Activated naive CD8-positive, alpha-beta T cell (primary cell): ENCODE results near the gene KCTD8.
"Not testable (repeated sequence)": the region's sequence is repeated elsewhere in the genome, so short reads cannot be mapped to it uniquely, and the experiment has no call there.

ENCODE experiments used
- H3K27ac Mint-ChIP-seq: one replicate; pipeline ENCODE4 v1.8.0; 2021; ENCODE audit warnings: mixed read lengths
- H3K27me3 Mint-ChIP-seq: one replicate; pipeline ENCODE4 v1.8.0; 2021; ENCODE audit warnings: mixed read lengths
- H3K36me3 Mint-ChIP-seq: one replicate; pipeline ENCODE4 v1.8.0; 2021; ENCODE audit warnings: mixed read lengths
- H3K4me1 Mint-ChIP-seq: one replicate; pipeline ENCODE4 v1.8.0; 2021; ENCODE audit warnings: low read depth, mixed read lengths
- H3K4me3 Mint-ChIP-seq: one replicate; pipeline ENCODE4 v1.8.0; 2021; ENCODE audit warnings: mild to moderate bottlenecking, mixed read lengths
- H3K9me3 Mint-ChIP-seq: one replicate; pipeline ENCODE4 v1.8.0; 2021; ENCODE audit warnings: low read depth, mixed read lengths

Gene KCTD8

GRCh38 chr4:44235897-44236296, 212.7 kb downstream of the KCTD8 start:
- Mint-ChIP-seq H3K27ac (no peak overlapping the region), H3K27me3 (no peaks in the 10 kb centered on the region), H3K4me3 (no peak overlapping the region), H3K9me3 (peaks cover 10% of the 10 kb centered on the region), H3K4me1 (no peaks in the 10 kb centered on the region), H3K36me3 (no peaks in the 10 kb centered on the region)

- Mint-ChIP-seq H3K4me1 (no peaks in the 10 kb centered on the region), H3K36me3 (no peaks in the 10 kb centered on the region), H3K9me3 (peaks cover 6% of the 10 kb centered on the region), H3K4me3 (no peak overlapping the region), H3K27me3 (no peaks in the 10 kb centered on the region), H3K27ac (no peak overlapping the region)
Measured at GRCh38 chr4:44232262-44232661, 216.3 kb downstream of the KCTD8 start.

- H3K4me3 Mint-ChIP-seq, result no peak overlapping the region
- H3K27me3 Mint-ChIP-seq, result no peaks in the 10 kb centered on the region
- H3K27ac Mint-ChIP-seq, result no peak overlapping the region
- no peaks in the 10 kb centered on the region for H3K36me3 Mint-ChIP-seq
- H3K4me1 Mint-ChIP-seq, result no peaks in the 10 kb centered on the region
- no peaks in the 10 kb centered on the region for H3K9me3 Mint-ChIP-seq
Measured at GRCh38 chr4:44231006-44231405, 217.6 kb downstream of the KCTD8 start.

- no peak overlapping the region for H3K4me3 Mint-ChIP-seq
- H3K36me3 Mint-ChIP-seq, result no peaks in the 10 kb centered on the region
- no peak overlapping the region for H3K27ac Mint-ChIP-seq
- no peaks in the 10 kb centered on the region for H3K27me3 Mint-ChIP-seq
- peaks cover 6% of the 10 kb centered on the region for H3K9me3 Mint-ChIP-seq
- H3K4me1 Mint-ChIP-seq, result no peaks in the 10 kb centered on the region
Measured at GRCh38 chr4:44228326-44228725, 220.3 kb downstream of the KCTD8 start.

GRCh38 chr4:44221407-44221806, 227.2 kb downstream of the KCTD8 start:
- Mint-ChIP-seq H3K27ac (no peak overlapping the region), H3K4me1 (no peaks in the 10 kb centered on the region), H3K36me3 (no peaks in the 10 kb centered on the region), H3K4me3 (no peak overlapping the region), H3K9me3 (peaks cover 6% of the 10 kb centered on the region), H3K27me3 (no peaks in the 10 kb centered on the region)

- H3K27me3 Mint-ChIP-seq, result no peaks in the 10 kb centered on the region
- no peak overlapping the region for H3K4me3 Mint-ChIP-seq
- H3K27ac Mint-ChIP-seq, result no peak overlapping the region
- no peaks in the 10 kb centered on the region for H3K36me3 Mint-ChIP-seq
- H3K9me3 Mint-ChIP-seq, result peaks cover 9% of the 10 kb centered on the region
- no peaks in the 10 kb centered on the region for H3K4me1 Mint-ChIP-seq
Measured at GRCh38 chr4:44210750-44211149, 237.9 kb downstream of the KCTD8 start.

GRCh38 chr4:44196796-44197195, 251.8 kb downstream of the KCTD8 start:
- no peaks in the 10 kb centered on the region for H3K4me1 Mint-ChIP-seq
- H3K36me3 Mint-ChIP-seq, result no peaks in the 10 kb centered on the region
- H3K9me3 Mint-ChIP-seq, result peaks cover 19% of the 10 kb centered on the region
- no peak overlapping the region for H3K27ac Mint-ChIP-seq
- no peak overlapping the region for H3K4me3 Mint-ChIP-seq
- no peaks in the 10 kb centered on the region for H3K27me3 Mint-ChIP-seq

- Mint-ChIP-seq H3K4me1 (no peaks in the 10 kb centered on the region), H3K4me3 (no peak overlapping the region), H3K27me3 (no peaks in the 10 kb centered on the region), H3K36me3 (no peaks in the 10 kb centered on the region), H3K9me3 (peaks cover 11% of the 10 kb centered on the region), H3K27ac (no peak overlapping the region)
Measured at GRCh38 chr4:44194365-44194764, 254.2 kb downstream of the KCTD8 start.

- Mint-ChIP-seq H3K27me3 (no peaks in the 10 kb centered on the region), H3K4me3 (no peak overlapping the region), H3K36me3 (no peaks in the 10 kb centered on the region), H3K4me1 (no peaks in the 10 kb centered on the region), H3K27ac (no peak overlapping the region), H3K9me3 (no peaks in the 10 kb centered on the region)
Measured at GRCh38 chr4:44186850-44187246, 261.8 kb downstream of the KCTD8 start.

- Mint-ChIP-seq H3K4me1 (no peaks in the 10 kb centered on the region), H3K36me3 (no peaks in the 10 kb centered on the region), H3K4me3 (no peak overlapping the region), H3K27ac (no peak overlapping the region), H3K9me3 (no peaks in the 10 kb centered on the region), H3K27me3 (no peaks in the 10 kb centered on the region)
Measured at GRCh38 chr4:44186096-44186849, 262.3 kb downstream of the KCTD8 start.

GRCh38 chr4:44181491-44182349, 266.9 kb downstream of the KCTD8 start:
- not testable (repeated sequence) for H3K36me3 Mint-ChIP-seq, H3K4me1 Mint-ChIP-seq, H3K4me3 Mint-ChIP-seq, H3K27ac Mint-ChIP-seq, H3K27me3 Mint-ChIP-seq
- H3K9me3 Mint-ChIP-seq, result peaks cover 14% of the 10 kb centered on the region

GRCh38 chr4:44167766-44168165, 280.8 kb downstream of the KCTD8 start:
- H3K4me3 Mint-ChIP-seq, H3K27me3 Mint-ChIP-seq, H3K27ac Mint-ChIP-seq, H3K36me3 Mint-ChIP-seq, H3K4me1 Mint-ChIP-seq, H3K9me3 Mint-ChIP-seq: not testable (repeated sequence)

GRCh38 chr4:44165938-44166337, 282.7 kb downstream of the KCTD8 start:
- H3K4me3 Mint-ChIP-seq, result no peak overlapping the region
- H3K27me3 Mint-ChIP-seq, result no peaks in the 10 kb centered on the region
- no peaks in the 10 kb centered on the region for H3K36me3 Mint-ChIP-seq
- H3K9me3 Mint-ChIP-seq, result peaks cover 4% of the 10 kb centered on the region
- H3K27ac Mint-ChIP-seq, result no peak overlapping the region
- no peaks in the 10 kb centered on the region for H3K4me1 Mint-ChIP-seq

- no peak overlapping the region for H3K4me3 Mint-ChIP-seq
- no peak overlapping the region for H3K27ac Mint-ChIP-seq
- no peaks in the 10 kb centered on the region for H3K4me1 Mint-ChIP-seq
- no peaks in the 10 kb centered on the region for H3K27me3 Mint-ChIP-seq
- no peaks in the 10 kb centered on the region for H3K36me3 Mint-ChIP-seq
- H3K9me3 Mint-ChIP-seq, result peaks cover 11% of the 10 kb centered on the region
Measured at GRCh38 chr4:44162538-44163270, 285.9 kb downstream of the KCTD8 start.

GRCh38 chr4:44161756-44162155, 286.9 kb downstream of the KCTD8 start:
- Mint-ChIP-seq H3K27me3 (no peaks in the 10 kb centered on the region), H3K4me1 (no peaks in the 10 kb centered on the region), H3K36me3 (no peaks in the 10 kb centered on the region), H3K4me3 (no peak overlapping the region), H3K27ac (no peak overlapping the region), H3K9me3 (peaks cover 11% of the 10 kb centered on the region)
